Lower leg skin (tissue), 4 donors: Measurements from ENCODE around the gene NAB1. TPM values are rescaled to one million over a fixed set of nuclear protein-coding genes. Genes with fewer than 3 reads are reported as not detected.

Experiments
- DNase-seq, 2 donors: peaks; one replicate each; pipeline ENCODE4 v3.0.0-alpha.2; 2019; ENCODE audit warnings: low spot score in 2 of 2
- H3K4me3 ChIP-seq: fragments of 200-600 bp; sonication (generic); 2 replicates; pipeline ENCODE4 v1.5.1; 2017; ENCODE audit warnings: mild to moderate bottlenecking, low read depth; ENCODE audit not compliant: poor library complexity, severe bottlenecking
- CTCF ChIP-seq, 3 donors: fragments of 450-650 bp; IDR thresholded peaks; one replicate each; pipeline ENCODE4 v1.5.1; 2016; ENCODE audit warnings: antibody characterized with exemption in 3 of 3, mild to moderate bottlenecking in 3 of 3, moderate library complexity in 2 of 3
- POLR2A ChIP-seq, 2 donors: fragments of 450-650 bp; IDR thresholded peaks; one replicate each; pipeline ENCODE4 v1.6.1; 2016 to 2017; ENCODE audit warnings: antibody characterized with exemption in 2 of 2, mild to moderate bottlenecking in 1 of 2, moderate library complexity in 1 of 2
- whole genome bisulfite sequencing, 2 donors: methylation state at CpG; one replicate each; pipeline ENCODE4 v1.1.5; 2018; 5-methylcytosine and 5-hydroxymethylcytosine counted together
- intact Hi-C: fragments of 100-400 bp; cut with DNase I; formaldehyde crosslinking; loops from one replicate; pipeline ENCODE4 v1.15.0; 2023; ENCODE audit warnings: low total_unique reads
- total RNA-seq, 4 donors: library from RNA; depleted of rRNA; stranded (reverse); fragments of >200 nt; gene quantifications; one replicate each; pipeline ENCODE4 v1.1.0, GENCODE V29; 2016

Gene NAB1
- total RNA-seq, 4 donors from 2014 or later, result 66.8 to 82.0 (median 75.1) TPM

- 53 to 58% methylated on average over 7 of the region's 7 CpGs for WGBS, 2 donors
- TF ChIP-seq POLR2A (IDR thresholded peaks at IDR 0.05) (no peak), CTCF (IDR thresholded peaks at IDR 0.05) (no peak)
- intact Hi-C loops, result no loop called here
- no peak for DNase-seq
- H3K4me3 ChIP-seq, result no peak overlapping the region
Observed at GRCh38 chr2:190626641-190627210, 22.2 kb upstream of the NAB1 start.

GRCh38 chr2:190627448-190628412, 21.2 kb upstream of the NAB1 start:
- 4 to 6% methylated on average over 23 of the region's 23 CpGs for WGBS, 2 donors
- TF ChIP-seq POLR2A (IDR thresholded peaks at IDR 0.05) (no peak), CTCF (IDR thresholded peaks at IDR 0.05) (no peak)
- DNase-seq, result peak in 1 of 2 donors; percentile 88
- no peak overlapping the region for H3K4me3 ChIP-seq
- intact Hi-C loops, result no loop called here

GRCh38 chr2:190628591-190629319, 20.1 kb upstream of the NAB1 start:
- no peak for DNase-seq
- intact Hi-C loops, result no loop called here
- H3K4me3 ChIP-seq, result no peak overlapping the region
- WGBS, 2 donors, result 47 to 48% methylated on average over 7 of the region's 7 CpGs
- TF ChIP-seq CTCF (IDR thresholded peaks at IDR 0.05) (no peak), POLR2A (IDR thresholded peaks at IDR 0.05) (no peak)

GRCh38 chr2:190634381-190634780, 14.5 kb upstream of the NAB1 start:
- TF ChIP-seq CTCF (IDR thresholded peaks at IDR 0.05), result no peak
- no peak for TF ChIP-seq POLR2A (IDR thresholded peaks at IDR 0.05)
- no peak overlapping the region for H3K4me3 ChIP-seq
- WGBS, 2 donors, result 89 to 92% methylated on average over 3 of the region's 3 CpGs
- no peak for DNase-seq
- intact Hi-C loops, result no loop called here

- 93 to 98% methylated on average over 4 of the region's 4 CpGs for WGBS, 2 donors
- no peak for DNase-seq
- H3K4me3 ChIP-seq, result no peak overlapping the region
- intact Hi-C loops, result no loop called here
- no peak for TF ChIP-seq CTCF (IDR thresholded peaks at IDR 0.05)
- no peak for TF ChIP-seq POLR2A (IDR thresholded peaks at IDR 0.05)
Observed at GRCh38 chr2:190635781-190636180, 13.1 kb upstream of the NAB1 start.
